Rectal smooth muscle tissue (tissue), 1 donor: Measurements from ENCODE around the gene PLEKHA7.

Source experiments
- H3K27ac ChIP-seq: one replicate; pipeline ENCODE4 v1.7.0; 2013; ENCODE audit warnings: low read depth, low read length, inconsistent platforms
- H3K27me3 ChIP-seq: one replicate; pipeline ENCODE4 v1.7.0; 2013; ENCODE audit warnings: low read length; ENCODE audit not compliant: control insufficient read depth, insufficient read depth
- H3K36me3 ChIP-seq: one replicate; pipeline ENCODE4 v1.7.0; 2013; ENCODE audit warnings: low read length; ENCODE audit not compliant: control insufficient read depth, insufficient read depth
- H3K4me1 ChIP-seq: one replicate; pipeline ENCODE4 v1.7.0; 2013; ENCODE audit warnings: low read length; ENCODE audit not compliant: control insufficient read depth, insufficient read depth
- H3K4me3 ChIP-seq: one replicate; pipeline ENCODE4 v1.7.0; 2013; ENCODE audit warnings: low read length
- H3K9ac ChIP-seq: one replicate; pipeline ENCODE4 v1.7.0; 2013; ENCODE audit warnings: low read length

Gene PLEKHA7

DNA sequence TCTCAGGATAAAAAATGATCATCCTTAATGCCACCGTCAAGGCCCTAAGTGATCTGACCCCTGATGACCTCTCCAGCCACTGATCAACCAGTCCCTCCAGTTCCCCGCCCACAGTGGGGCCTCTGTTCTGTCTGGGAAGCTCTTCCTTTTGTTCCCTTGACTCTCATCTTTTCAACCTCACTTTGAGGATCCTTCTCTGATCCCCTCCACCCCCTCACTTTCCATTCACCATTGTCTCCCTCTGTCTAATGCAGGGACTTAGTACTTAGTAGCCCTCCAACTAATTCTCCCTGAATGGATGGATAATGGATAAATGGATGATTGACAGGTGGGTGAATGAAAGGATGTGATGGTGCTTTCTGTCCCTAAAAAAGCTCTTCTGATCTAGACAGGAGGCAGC is 230.1 kb downstream of the PLEKHA7 start:
- H3K36me3 ChIP-seq: no peaks in the 10 kb centered on the region
- no peak overlapping the region for H3K4me3 ChIP-seq
- no peak overlapping the region for H3K27ac ChIP-seq
- H3K9ac ChIP-seq: no peak overlapping the region
- H3K4me1 ChIP-seq: no peaks in the 10 kb centered on the region
- no peaks in the 10 kb centered on the region for H3K27me3 ChIP-seq

DNA sequence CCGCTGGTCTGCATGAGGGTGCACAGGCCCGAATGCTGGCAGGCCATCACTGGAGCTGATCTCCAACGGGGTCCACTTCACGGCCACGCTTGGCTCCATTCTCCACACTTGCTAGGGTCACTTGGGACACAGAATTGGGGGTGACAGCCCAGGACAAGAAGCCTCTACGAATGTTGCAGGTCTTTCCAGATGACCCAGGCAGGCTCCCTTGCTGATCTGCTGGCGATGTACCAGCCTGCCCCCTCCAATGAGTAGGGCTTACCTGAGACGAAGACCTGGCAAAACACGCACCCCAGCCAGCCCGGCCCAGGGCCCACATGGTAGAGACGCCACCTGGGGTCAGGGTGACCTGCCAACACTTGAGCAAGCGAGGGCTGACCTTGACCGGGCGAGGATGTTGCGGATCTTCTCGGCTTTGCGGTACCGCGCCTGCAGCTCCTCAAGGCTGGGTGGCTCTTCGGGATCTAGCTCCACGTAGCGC is 230.9 kb downstream of the PLEKHA7 start:
- H3K27me3 ChIP-seq: no peaks in the 10 kb centered on the region
- no peaks in the 10 kb centered on the region for H3K4me1 ChIP-seq
- no peak overlapping the region for H3K27ac ChIP-seq
- no peak overlapping the region for H3K9ac ChIP-seq
- no peak overlapping the region for H3K4me3 ChIP-seq
- no peaks in the 10 kb centered on the region for H3K36me3 ChIP-seq

GRCh38 chr11:16781936-16782919 is 232.0 kb downstream of the PLEKHA7 start:
- no peaks in the 10 kb centered on the region for H3K36me3 ChIP-seq
- H3K4me1 ChIP-seq: no peaks in the 10 kb centered on the region
- no peaks in the 10 kb centered on the region for H3K27me3 ChIP-seq
- H3K4me3 ChIP-seq: no peak overlapping the region
- no peak overlapping the region for H3K9ac ChIP-seq
- H3K27ac ChIP-seq: no peak overlapping the region

DNA sequence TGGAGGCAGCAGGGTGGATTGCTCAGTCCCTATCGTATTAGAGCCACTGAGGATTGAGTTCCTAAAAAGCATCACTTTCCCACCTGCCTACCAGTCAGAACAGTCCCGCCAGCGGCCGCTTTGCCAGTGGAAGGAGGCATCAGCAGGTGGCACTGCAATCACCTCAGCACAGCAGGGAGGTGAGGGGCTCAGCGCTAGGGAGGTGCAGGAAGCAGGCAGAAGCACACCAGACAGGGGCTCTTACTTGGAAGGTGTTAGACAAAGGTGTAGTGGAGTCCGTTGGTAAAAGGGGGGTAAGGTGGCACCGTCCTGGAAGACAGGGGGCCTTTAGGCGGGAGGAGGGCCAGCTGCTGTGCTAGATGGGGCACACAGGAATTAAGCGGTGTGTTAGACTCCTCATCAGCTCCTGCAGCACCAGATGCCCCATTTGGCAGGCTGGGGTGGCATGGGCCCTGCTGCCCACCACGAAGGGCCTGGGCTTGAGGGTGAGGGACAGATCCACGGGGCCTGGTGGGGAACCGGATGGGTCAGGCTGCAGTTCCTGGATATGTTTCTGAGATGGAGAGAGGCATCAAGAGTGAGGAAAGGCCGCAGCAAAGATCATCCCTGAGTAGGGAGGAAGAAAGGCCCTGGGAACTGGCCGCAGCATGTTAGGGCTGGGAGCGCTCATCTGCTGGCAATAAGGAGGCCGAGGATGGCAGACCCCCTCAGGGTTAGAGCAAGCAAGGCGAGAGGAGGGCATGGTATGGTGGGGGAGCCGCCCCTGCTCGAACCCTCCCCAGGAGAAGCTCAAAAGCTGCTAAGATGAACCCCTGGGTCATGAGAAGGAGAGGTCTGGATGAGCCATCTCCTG is 233.3 kb downstream of the PLEKHA7 start:
- Histone ChIP-seq H3K27ac (no peak overlapping the region), H3K9ac (no peak overlapping the region), H3K4me1 (no peaks in the 10 kb centered on the region), H3K36me3 (no peaks in the 10 kb centered on the region), H3K27me3 (no peaks in the 10 kb centered on the region), H3K4me3 (no peak overlapping the region)

- Histone ChIP-seq H3K4me1 (no peaks in the 10 kb centered on the region), H3K27me3 (no peaks in the 10 kb centered on the region), H3K36me3 (no peaks in the 10 kb centered on the region), H3K4me3 (no peak overlapping the region), H3K9ac (no peak overlapping the region), H3K27ac (no peak overlapping the region)
Measured at GRCh38 chr11:16780146-16780545, 234.1 kb downstream of the PLEKHA7 start.

DNA sequence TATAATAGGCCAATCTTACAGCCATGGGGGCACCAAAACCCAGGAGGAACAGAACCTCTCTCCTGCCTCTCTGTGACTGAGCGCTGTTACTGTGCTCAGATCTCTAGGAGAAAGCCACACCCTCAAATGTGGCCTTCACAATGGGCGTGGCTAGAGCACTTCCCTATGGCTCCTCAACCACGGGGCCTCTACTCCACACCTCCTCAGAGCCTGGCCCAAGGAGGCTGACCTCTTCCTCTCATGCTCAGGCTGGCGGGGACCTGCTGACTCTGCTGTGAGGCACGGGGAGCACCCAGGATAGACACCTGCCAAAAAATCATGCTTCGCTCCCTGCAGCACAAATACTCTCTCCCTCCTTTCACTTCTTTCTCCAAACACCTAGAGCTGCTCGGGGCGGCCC is 234.8 kb downstream of the PLEKHA7 start:
- Histone ChIP-seq H3K4me1 (no peaks in the 10 kb centered on the region), H3K9ac (no peak overlapping the region), H3K4me3 (no peak overlapping the region), H3K27ac (no peak overlapping the region), H3K27me3 (no peaks in the 10 kb centered on the region), H3K36me3 (no peaks in the 10 kb centered on the region)

DNA sequence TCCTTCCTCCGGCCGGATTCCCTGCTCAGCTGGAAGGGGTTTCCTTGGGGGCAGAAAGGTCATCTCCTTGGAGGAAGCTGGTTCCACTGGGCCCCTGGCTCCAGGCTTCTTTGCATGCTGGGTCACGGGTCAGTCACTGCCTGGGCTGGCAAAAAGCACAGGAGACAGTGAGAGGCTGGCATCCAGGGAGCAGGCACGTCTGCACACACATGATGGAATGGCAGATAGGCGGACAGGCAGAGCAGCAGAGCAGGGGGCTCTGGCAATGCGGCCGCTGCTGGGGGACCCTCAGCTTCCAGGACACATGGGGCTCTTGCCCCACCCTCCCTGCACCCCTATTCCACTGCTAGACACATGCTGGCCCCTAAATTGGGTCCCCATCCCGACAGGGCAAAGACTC is 235.3 kb downstream of the PLEKHA7 start:
- no peak overlapping the region for H3K9ac ChIP-seq
- H3K36me3 ChIP-seq: no peaks in the 10 kb centered on the region
- no peaks in the 10 kb centered on the region for H3K4me1 ChIP-seq
- H3K27ac ChIP-seq: no peak overlapping the region
- H3K4me3 ChIP-seq: no peak overlapping the region
- H3K27me3 ChIP-seq: no peaks in the 10 kb centered on the region

DNA sequence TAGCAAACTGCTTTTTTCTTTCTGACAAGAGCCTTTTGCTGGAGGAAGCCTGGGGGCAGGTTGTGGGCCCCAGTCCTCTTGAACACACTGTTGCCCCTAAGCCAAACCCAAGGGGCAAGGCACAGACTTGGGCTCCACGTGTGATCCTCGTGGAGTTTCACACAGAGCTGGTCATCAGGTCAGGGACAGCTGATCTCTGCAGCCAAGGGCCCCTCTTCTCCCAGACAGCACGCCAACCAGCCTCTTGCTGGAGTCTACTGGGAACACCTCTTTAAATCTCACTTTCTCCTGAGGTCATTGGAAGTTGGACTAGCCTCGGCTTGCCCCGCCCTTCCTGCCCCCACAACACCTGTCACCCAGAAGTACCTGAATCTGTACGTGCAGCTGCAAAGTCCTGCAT is 235.9 kb downstream of the PLEKHA7 start:
- Histone ChIP-seq H3K27me3 (no peaks in the 10 kb centered on the region), H3K36me3 (no peaks in the 10 kb centered on the region), H3K4me1 (no peaks in the 10 kb centered on the region), H3K4me3 (no peak overlapping the region), H3K27ac (no peak overlapping the region), H3K9ac (no peak overlapping the region)

DNA sequence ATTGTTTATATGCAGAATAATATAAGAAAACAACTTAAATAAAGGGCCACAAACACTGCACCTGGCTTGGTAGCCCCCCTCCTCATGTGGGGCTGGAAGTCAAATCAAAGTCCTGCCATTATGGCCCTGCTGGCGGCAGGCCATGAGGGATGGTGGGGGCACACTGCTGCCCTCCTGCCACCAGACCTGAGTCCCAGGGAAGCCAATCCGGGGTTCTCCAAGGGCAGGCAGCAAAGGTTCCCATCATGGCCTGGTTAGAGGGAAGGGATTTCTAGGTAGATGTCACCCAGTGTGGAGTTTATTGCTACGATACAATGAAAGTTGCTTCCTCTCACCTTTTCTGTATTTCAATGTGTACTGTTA is 236.6 kb downstream of the PLEKHA7 start:
- Histone ChIP-seq H3K27ac (no peak overlapping the region), H3K36me3 (no peaks in the 10 kb centered on the region), H3K4me1 (no peaks in the 10 kb centered on the region), H3K27me3 (no peaks in the 10 kb centered on the region), H3K9ac (no peak overlapping the region), H3K4me3 (no peak overlapping the region)

GRCh38 chr11:16776711-16777612 is 237.3 kb downstream of the PLEKHA7 start:
- no peaks in the 10 kb centered on the region for H3K4me1 ChIP-seq
- no peak overlapping the region for H3K4me3 ChIP-seq
- no peaks in the 10 kb centered on the region for H3K27me3 ChIP-seq
- no peaks in the 10 kb centered on the region for H3K36me3 ChIP-seq
- H3K27ac ChIP-seq: no peak overlapping the region
- H3K9ac ChIP-seq: no peak overlapping the region

GRCh38 chr11:16775614-16776283 is 238.5 kb downstream of the PLEKHA7 start:
- no peaks in the 10 kb centered on the region for H3K4me1 ChIP-seq
- no peak overlapping the region for H3K27ac ChIP-seq
- H3K9ac ChIP-seq: no peak overlapping the region
- no peaks in the 10 kb centered on the region for H3K27me3 ChIP-seq
- H3K4me3 ChIP-seq: no peak overlapping the region
- H3K36me3 ChIP-seq: no peaks in the 10 kb centered on the region
